Mucosa of stomach (tissue), 1 donor: ENCODE data around the gene ADAM8.

Source experiments
- H3K27me3 ChIP-seq: one replicate; pipeline ENCODE4 v1.7.0; 2013; ENCODE audit warnings: mild to moderate bottlenecking, low read length; ENCODE audit not compliant: control insufficient read depth, insufficient read depth
- H3K36me3 ChIP-seq: one replicate; pipeline ENCODE4 v1.7.0; 2013; ENCODE audit warnings: low read length; ENCODE audit not compliant: control insufficient read depth, insufficient read depth
- H3K4me1 ChIP-seq: one replicate; pipeline ENCODE4 v1.7.0; 2013; ENCODE audit warnings: mild to moderate bottlenecking, low read length; ENCODE audit not compliant: control insufficient read depth, insufficient read depth
- H3K4me3 ChIP-seq: one replicate; pipeline ENCODE4 v1.7.0; 2013; ENCODE audit warnings: low read length
- H3K9ac ChIP-seq: one replicate; pipeline ENCODE4 v1.7.0; 2013; ENCODE audit warnings: mild to moderate bottlenecking, low read length, moderate library complexity
- H3K9me3 ChIP-seq: one replicate; pipeline ENCODE4 v1.7.0; 2013; ENCODE audit warnings: mild to moderate bottlenecking, low read length, moderate library complexity; ENCODE audit not compliant: control insufficient read depth
- donor health status: Pancreatic carcinoma.

The ADAM8 gene

GRCh38 chr10:133289761-133290160 lies 13.1 kb upstream of the ADAM8 start:
- Histone ChIP-seq H3K9me3 (no peaks in the 10 kb centered on the region), H3K9ac (no peak overlapping the region), H3K27me3 (no peaks in the 10 kb centered on the region), H3K4me3 (no peak overlapping the region), H3K4me1 (no peaks in the 10 kb centered on the region), H3K36me3 (peaks cover 17% of the 10 kb centered on the region)

DNA sequence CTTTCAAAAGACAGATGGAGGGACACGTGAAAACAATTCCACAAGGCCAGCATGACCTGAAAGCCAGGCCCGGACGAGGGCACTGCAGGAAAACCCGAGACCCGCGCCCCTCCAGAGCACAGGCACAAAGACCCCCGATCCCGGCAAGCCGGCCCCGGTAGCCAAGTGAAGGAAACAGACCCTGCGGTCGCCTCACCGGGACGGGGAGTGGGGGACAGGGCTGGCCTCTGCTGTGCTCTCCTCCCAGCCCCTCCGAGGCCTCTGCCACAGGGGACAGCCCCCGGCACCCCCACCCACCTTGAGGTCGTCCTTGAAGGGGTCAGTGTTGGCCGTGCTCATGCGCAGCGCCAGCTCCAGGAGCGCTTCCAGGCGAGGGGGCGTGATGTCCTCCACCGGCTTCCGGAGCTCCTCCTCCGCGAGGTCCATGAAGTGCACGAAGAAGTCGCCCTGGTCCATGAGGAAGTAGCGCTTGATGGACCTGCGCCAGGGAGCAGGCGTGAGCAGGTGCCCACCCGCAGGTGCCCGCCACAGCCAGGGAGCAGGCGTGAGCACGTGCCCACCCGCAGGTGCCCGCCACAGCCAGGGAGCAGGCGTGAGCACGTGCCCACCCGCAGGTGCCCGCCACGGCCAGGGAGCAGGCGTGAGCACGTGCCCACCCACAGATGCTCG lies 11.3 kb upstream of the ADAM8 start:
- H3K27me3 ChIP-seq: no peaks in the 10 kb centered on the region
- no peaks in the 10 kb centered on the region for H3K4me1 ChIP-seq
- H3K9ac ChIP-seq: no peak overlapping the region
- H3K4me3 ChIP-seq: no peak overlapping the region
- peaks cover 20% of the 10 kb centered on the region for H3K36me3 ChIP-seq
- H3K9me3 ChIP-seq: no peaks in the 10 kb centered on the region

GRCh38 chr10:133286366-133286765 lies 9.7 kb upstream of the ADAM8 start:
- no peak overlapping the region for H3K9ac ChIP-seq
- no peaks in the 10 kb centered on the region for H3K27me3 ChIP-seq
- H3K4me1 ChIP-seq: no peaks in the 10 kb centered on the region
- no peaks in the 10 kb centered on the region for H3K9me3 ChIP-seq
- peaks cover 13% of the 10 kb centered on the region for H3K36me3 ChIP-seq
- no peak overlapping the region for H3K4me3 ChIP-seq

GRCh38 chr10:133285217-133285616 lies 8.5 kb upstream of the ADAM8 start:
- Histone ChIP-seq H3K9me3 (no peaks in the 10 kb centered on the region), H3K36me3 (peaks cover 12% of the 10 kb centered on the region), H3K4me3 (no peak overlapping the region), H3K27me3 (no peaks in the 10 kb centered on the region), H3K4me1 (peaks cover 3% of the 10 kb centered on the region), H3K9ac (no peak overlapping the region)

DNA sequence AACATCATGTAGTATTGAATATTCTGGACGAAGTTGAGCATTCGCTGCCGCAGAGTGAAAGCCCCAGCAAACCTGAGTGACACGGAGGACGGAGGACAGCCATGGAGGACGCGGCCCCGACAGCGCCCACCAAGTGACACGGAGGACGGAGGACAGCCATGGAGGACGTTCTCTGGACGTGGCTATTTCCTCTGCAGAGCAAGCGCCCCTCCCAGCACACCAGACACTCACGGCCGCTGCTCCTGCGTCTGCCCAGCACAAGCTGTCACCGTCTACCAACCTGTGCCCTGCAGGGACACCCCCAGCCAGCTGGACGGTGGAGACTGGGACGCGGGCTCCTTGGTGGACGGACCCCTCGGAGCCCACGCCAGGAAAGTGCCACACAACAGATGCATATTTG lies 7.3 kb upstream of the ADAM8 start:
- H3K9me3 ChIP-seq: no peaks in the 10 kb centered on the region
- no peak overlapping the region for H3K4me3 ChIP-seq
- H3K4me1 ChIP-seq: peaks cover 10% of the 10 kb centered on the region
- H3K36me3 ChIP-seq: peaks cover 11% of the 10 kb centered on the region
- H3K9ac ChIP-seq: no peak overlapping the region
- H3K27me3 ChIP-seq: no peaks in the 10 kb centered on the region

GRCh38 chr10:133282846-133283390 lies 6.2 kb upstream of the ADAM8 start:
- H3K36me3 ChIP-seq: peaks cover 9% of the 10 kb centered on the region
- no peak overlapping the region for H3K9ac ChIP-seq
- peaks cover 20% of the 10 kb centered on the region for H3K4me1 ChIP-seq
- H3K4me3 ChIP-seq: no peak overlapping the region
- H3K27me3 ChIP-seq: no peaks in the 10 kb centered on the region
- H3K9me3 ChIP-seq: no peaks in the 10 kb centered on the region

DNA sequence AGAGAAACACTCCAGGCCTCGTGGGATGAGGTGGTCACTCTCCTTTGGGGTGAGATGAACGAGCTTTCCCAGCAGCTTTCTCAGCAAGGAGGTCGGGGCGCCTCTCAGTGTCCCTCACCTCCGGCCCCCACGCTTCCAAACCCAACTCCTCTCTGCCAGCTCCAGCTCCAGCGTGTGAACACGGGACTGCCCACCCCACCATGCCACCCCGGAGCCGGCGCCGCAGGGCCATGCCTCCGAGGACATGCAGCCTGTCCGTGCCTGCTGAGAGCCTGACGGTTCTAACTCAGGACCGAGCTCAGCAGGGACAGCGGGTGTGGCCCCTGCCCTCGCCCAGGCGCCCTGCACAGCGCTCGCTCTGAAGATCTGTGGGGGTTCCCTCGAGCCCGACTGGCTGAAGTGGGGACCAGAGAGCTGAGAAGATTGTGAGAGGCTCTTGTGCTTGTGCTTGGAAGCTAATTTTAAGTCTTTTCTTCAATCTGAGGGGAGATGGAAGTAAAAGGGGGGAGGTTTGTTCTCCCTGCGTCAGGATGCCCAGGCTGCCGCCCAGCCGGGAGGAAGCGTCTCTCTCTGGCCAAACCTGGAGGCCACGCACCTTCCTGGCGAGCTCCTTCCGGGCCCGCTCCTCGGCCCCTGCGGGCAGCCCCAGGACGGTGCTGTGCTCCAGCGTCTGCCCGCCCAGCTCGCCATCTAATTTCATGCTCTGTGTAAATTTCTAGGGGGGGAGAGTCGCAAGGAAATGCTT lies 5.1 kb upstream of the ADAM8 start:
- Histone ChIP-seq H3K27me3 (peaks cover 4% of the 10 kb centered on the region), H3K9me3 (no peaks in the 10 kb centered on the region), H3K4me3 (no peak overlapping the region), H3K36me3 (peaks cover 9% of the 10 kb centered on the region), H3K9ac (no peak overlapping the region), H3K4me1 (peaks cover 32% of the 10 kb centered on the region)

DNA sequence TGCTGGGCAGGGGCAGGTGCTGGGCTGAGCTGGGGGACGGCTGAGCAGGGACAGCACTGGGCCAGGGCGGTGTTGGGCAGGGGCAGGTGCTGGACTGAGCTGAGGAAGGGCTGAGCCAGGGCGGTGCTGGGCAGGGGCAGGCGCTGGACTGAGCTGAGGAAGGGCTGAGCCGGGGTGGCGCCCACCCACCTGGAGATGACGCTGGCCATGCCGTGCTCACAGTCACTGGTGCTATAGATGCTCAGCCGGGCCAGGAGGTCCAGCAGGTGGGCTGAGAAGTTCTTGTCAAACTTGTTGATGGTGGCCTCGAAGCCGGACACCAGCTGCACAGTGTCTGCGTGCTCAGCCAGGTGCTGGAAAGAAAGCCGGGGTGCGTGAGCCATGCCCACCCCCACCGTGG lies 4.4 kb upstream of the ADAM8 start:
- peaks cover 9% of the 10 kb centered on the region for H3K36me3 ChIP-seq

DNA sequence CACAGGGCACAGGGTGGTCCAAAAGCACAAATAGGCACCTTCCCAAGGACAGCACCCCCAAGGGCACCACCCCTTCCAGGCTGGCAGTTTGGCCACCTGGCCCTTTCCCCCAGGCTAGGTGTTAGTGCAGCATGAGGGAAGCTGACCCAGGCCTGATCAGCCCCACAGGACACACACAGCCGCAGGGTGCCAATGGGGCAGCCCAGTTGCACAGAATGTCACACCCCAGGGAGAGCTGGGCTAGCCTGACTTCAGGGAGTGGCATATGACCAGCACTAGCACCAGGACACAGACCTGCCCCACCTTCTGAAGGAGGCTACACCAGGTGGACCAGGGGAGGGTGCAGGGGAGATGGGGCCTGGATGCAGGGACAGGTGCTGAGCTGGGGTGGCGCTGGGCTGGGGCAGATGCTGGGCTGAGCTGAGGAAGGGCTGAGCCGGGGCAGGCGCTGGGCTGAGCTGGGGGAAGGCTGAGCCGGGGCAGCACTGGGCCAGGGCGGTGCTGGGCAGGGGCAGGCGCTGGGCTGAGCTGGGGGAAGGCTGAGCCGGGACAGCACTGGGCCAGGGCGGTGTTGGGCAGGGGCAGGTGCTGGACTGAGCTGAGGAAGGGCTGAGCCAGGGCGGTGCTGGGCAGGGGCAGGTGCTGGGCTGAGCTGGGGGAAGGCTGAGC lies 3.9 kb upstream of the ADAM8 start:
- Histone ChIP-seq H3K36me3 (peaks cover 9% of the 10 kb centered on the region), H3K27me3 (peaks cover 12% of the 10 kb centered on the region), H3K9me3 (no peaks in the 10 kb centered on the region), H3K4me3 (no peak overlapping the region), H3K9ac (no peak overlapping the region), H3K4me1 (peaks cover 44% of the 10 kb centered on the region)

More for the DNA sequence above, 4.4 kb upstream of the ADAM8 start:
- Histone ChIP-seq H3K27me3 (peaks cover 9% of the 10 kb centered on the region), H3K4me1 (peaks cover 38% of the 10 kb centered on the region), H3K9me3 (no peaks in the 10 kb centered on the region), H3K9ac (no peak overlapping the region), H3K4me3 (no peak overlapping the region)

DNA sequence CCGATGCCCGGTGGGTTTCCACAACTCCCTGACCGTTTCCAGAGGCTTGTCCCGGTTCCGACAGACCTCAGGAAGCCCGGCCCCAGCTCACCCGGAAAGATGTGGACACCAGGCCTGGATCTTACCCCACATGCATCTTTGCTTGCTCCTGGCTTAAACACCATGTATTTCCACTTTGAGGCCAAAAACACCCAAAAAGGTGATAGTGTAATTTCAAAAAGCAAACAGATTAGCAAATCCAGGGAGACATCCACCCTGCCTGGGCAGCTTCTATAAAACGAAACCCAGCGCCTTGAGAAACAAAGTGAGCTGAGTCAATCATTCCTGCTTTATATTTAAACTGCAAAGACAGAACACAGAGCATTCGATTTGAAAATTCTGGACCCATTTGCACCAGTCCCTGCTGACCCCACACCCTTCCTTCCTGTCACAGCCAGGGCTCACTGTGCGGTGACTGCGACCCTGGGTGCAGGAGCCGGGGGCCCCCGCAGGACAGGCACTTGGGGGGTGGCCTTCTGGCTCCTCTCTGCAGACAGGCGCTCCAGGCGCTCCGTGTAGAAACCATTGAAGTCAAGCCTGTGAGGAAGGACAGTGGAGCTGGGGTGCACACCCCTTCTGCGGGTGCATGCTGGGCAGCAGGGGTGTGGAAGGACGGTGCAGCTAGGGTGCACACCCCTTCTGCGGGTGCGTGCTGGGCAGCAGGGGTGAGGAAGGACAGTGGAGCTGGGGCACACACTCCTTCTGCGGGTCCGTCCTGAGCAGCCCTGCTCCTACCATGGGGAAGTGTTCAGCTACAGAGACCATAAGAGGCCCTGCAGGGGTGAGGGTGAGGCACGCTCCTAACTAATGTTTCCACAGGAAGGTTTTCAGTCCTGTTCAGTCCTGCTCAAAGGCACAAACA lies 2.9 kb upstream of the ADAM8 start:
- Histone ChIP-seq H3K4me1 (peaks cover 53% of the 10 kb centered on the region), H3K9me3 (no peaks in the 10 kb centered on the region), H3K9ac (no peak overlapping the region), H3K4me3 (no peak overlapping the region), H3K27me3 (peaks cover 14% of the 10 kb centered on the region), H3K36me3 (peaks cover 9% of the 10 kb centered on the region)

DNA sequence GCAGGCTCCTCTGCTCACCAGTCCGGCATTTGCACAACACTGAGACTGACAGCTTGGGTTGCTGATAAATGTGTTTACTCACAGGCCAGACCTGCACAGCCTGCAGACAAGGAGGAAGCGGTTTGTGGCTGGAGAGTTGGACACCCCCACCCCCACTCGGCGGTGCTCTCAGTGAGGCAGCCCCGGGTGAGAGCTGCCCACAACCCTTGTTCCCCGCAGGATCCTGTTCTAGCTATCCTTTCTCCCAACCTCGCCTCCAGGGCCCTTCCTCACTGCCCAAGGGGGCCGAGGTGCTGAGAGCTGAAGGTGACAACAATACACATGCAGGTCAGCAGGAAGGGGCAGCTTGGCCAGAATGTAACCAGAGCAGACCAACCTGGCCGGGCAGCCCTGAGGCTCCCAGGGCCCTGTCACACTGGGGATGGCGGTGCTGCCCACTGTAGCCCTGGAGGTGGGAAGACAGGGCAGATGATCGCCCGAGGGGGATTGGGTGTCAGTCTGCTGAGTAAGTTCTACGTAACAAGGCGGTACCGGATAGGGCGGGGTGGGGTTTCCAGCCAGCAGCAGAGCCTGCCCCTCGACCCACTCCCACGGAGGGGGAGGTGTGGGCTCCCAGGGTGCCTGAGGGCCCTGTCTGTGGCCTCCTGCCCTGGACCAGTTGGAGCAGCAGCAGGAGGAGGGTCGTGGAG lies 2.1 kb upstream of the ADAM8 start:
- Histone ChIP-seq H3K27me3 (peaks cover 16% of the 10 kb centered on the region), H3K4me1 (peaks cover 54% of the 10 kb centered on the region), H3K9me3 (no peaks in the 10 kb centered on the region), H3K9ac (peak overlapping the region; percentile 60), H3K4me3 (peak overlapping the region; percentile 15), H3K36me3 (peaks cover 6% of the 10 kb centered on the region)
